Activated naive CD4-positive, alpha-beta T cell treated with anti-CD3 and anti-CD28 coated beads, Interleukin-2, amount 50 U/mL, for 72 hours (primary cell): ENCODE results near the gene SMG6. TPM values are rescaled to one million over a fixed set of nuclear protein-coding genes. Genes with fewer than 3 reads are reported as not detected.
"Not testable (repeated sequence)": the region's sequence is repeated elsewhere in the genome, so short reads cannot be mapped to it uniquely, and the experiment has no call there.

Experiments used
- ATAC-seq, 2 donors: fragments of 150-1000 bp; cut with Tn5 transposase; 2 replicates each; pipeline ENCODE4 v1.10.0; 2021; ENCODE audit warnings: mild to moderate bottlenecking in 2 of 2, moderate library complexity in 2 of 2
- DNase-seq, 2 donors: peaks; one replicate each; pipeline ENCODE4 v3.0.0; 2021 to 2022; ENCODE audit warnings: low spot score in 2 of 2
- H3K27ac Mint-ChIP-seq, 2 donors: one replicate each; pipeline ENCODE4 v1.8.0; 2022; ENCODE audit warnings: mild to moderate bottlenecking in 2 of 2, mixed read lengths in 2 of 2
- H3K36me3 Mint-ChIP-seq, 2 donors: one replicate each; pipeline ENCODE4 v1.8.0; 2022; ENCODE audit warnings: mixed read lengths in 2 of 2
- H3K9me3 Mint-ChIP-seq, 2 donors: one replicate each; pipeline ENCODE4 v1.8.0; 2022; ENCODE audit warnings: mixed read lengths in 2 of 2
- total RNA-seq, 2 donors: library from RNA; stranded (reverse); gene quantifications; one replicate each; pipeline ENCODE4 v1.2.3, GENCODE V29; 2022

Gene SMG6
- total RNA-seq, 2 donors from 2014 or later, result 40.1 to 45.2 TPM

DNA sequence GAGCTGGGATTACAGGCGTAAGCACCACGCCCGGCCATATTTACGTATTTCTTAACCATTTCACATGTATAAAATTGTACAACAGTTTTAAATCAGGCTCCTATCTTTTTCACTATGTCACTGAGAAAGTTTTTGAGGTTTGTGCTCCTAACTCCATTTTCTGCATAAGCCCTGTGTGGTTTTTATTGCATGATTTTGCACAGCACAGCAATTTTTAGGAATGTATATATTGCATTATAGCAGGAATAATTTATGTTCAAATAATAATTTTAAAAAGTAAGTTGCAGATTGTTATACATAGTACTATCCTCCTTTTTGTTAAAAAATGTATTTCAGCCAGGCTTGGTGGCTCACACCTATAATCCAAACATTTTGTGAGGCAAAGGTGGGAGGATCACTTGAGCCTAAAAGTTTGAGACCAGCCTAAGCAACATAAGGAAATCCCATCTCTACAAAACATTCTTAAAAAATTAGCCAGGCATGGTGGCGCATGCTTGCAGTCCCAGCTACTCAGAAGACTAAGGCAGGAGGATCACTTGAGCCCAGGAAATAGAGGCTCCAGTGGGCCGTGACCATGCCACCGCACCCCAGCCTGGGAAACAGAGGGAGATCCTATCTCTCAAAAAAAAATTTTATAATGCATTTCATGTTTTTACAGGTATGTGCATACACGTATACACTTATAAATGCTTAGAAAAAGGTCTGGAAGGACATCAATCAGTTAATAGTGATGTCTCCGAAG lies 26.0 kb downstream of the SMG6 start:
- Mint-ChIP-seq H3K36me3 (peaks cover 34 to 39% of the 10 kb centered on the region in 2 donors), H3K9me3 (no peaks in the 10 kb centered on the region), H3K27ac (no peak overlapping the region)
- no peak for DNase-seq
- no peak for ATAC-seq

DNA sequence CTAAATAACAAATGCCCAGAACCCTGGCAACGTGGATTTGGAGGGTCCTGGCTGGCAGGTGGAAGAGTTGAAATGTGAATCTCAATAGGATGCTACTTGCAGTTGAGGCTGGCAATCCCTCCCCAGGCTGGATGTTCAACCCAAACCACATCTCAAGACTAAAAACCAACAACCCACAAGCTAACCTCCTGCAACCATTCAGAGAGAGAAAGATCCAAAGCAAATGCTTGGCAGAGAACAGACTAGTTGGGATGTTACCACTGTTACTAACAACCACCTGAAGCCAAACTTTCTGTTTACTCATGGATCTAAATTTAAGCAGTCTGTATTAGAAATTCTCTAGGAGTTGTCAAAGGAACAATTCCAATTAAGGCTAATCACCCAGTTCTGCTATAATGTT lies 27.9 kb downstream of the SMG6 start:
- peak overlapping the region in 1 of 2 donors; percentile 78 for H3K27ac Mint-ChIP-seq
- no peaks in the 10 kb centered on the region for H3K9me3 Mint-ChIP-seq
- peak; percentile 15 to 18 for ATAC-seq
- DNase-seq, result no peak
- peaks cover 32 to 33% of the 10 kb centered on the region in 2 donors for H3K36me3 Mint-ChIP-seq

DNA sequence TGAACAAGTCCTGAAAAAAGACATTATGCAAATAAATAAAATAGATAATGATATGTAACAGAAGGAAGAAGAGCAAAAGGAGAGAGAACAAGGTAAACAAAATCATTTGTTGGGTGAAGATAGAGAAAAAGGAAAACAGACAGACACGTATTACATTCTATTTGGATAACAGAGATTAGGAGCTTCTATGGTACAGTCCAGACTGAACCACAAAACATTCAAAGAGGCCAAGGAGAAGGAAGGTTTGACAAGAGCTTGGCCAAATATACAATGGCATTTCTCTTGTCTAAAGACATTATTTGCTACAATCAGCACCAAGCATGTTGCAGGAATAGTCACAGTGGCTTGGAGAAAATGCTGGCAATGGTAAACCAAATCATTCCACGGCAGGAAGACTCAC lies 29.2 kb downstream of the SMG6 start:
- DNase-seq, result no peak
- no peaks in the 10 kb centered on the region for H3K9me3 Mint-ChIP-seq
- H3K36me3 Mint-ChIP-seq, result peaks cover 31 to 38% of the 10 kb centered on the region in 2 donors
- H3K27ac Mint-ChIP-seq, result no peak overlapping the region
- ATAC-seq, result no peak

DNA sequence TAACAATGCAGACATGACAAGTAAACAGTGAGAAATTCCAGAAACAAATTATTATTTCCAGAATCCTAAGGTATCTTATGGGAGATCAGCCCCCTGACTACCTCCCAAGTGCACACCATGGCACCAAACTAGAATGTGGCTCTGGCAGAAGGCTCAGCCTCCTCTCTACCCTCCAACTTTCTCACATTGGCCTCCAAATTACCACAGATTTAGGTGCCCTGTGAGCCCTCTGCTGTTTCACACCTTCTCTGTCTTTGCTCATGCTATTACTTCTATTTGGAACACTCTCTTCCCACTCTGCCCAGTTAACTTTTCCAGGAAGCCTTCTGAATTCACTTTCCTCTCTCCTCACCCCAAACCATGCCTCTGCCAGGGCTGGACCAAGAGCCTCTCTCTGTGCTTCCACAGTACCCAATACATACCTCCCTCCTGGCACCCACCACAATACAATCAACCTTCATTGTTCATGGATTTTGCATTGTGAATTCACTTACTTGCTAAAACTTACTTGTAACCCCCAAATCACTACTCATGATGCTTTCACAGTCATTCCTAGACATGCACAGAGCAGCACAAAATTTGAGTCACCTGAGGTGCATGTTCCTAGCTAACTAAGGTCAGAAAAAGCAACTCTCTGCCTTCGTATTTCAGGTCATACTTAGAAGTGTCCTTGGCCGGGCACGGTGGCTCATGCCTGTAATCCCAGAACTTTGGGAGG lies 31.4 kb downstream of the SMG6 start:
- ATAC-seq (peak; percentile 92 to 95), DNase-seq (no peak)
- peaks cover 24 to 38% of the 10 kb centered on the region in 2 donors for H3K36me3 Mint-ChIP-seq
- peak overlapping the region; percentile 88 to 95 for H3K27ac Mint-ChIP-seq
- H3K9me3 Mint-ChIP-seq, result no peaks in the 10 kb centered on the region

DNA sequence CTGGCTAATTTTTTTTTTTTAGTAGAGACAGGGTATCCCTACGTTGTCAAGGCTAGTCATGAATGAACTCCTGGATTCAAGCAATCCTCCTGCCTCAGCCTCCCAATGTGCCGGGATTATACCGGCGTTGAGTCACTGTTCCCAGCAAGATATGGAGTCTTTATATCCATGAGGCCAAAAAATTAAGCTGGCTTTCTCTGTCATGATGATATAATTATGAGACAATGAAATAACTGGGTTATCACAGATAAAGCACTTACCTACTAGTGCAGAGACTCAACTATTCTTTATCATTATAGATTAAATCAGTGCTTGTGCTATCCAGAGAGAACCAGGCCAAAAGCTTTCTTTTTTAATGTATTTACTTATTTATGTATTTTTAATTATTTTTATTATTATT lies 36.2 kb downstream of the SMG6 start:
- DNase-seq (no peak), ATAC-seq (no peak)
- Mint-ChIP-seq H3K36me3 (peaks cover 21 to 42% of the 10 kb centered on the region in 2 donors), H3K27ac (peak overlapping the region; percentile 95 to 100), H3K9me3 (no peaks in the 10 kb centered on the region)

DNA sequence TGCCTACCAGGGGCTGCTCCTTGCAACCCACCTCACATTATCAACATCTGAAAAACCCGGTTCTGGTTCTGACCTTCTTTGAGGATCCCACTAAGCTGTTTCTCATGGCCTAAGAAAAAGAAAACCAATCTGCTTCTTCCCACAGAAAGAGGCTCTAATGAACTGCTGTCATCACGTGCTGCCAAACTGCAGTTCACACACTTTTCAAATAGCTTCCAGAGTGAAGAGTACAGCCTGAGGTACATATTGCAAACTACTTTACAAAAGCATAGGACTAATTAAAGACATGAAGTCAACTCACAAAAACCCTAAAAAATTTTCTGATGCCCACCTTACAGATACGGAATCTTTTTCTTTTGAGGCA lies 36.7 kb downstream of the SMG6 start:
- Mint-ChIP-seq H3K9me3 (no peaks in the 10 kb centered on the region), H3K36me3 (peaks cover 19 to 37% of the 10 kb centered on the region in 2 donors), H3K27ac (peak overlapping the region; percentile 95 to 100)
- ATAC-seq (no peak), DNase-seq (no peak)

DNA sequence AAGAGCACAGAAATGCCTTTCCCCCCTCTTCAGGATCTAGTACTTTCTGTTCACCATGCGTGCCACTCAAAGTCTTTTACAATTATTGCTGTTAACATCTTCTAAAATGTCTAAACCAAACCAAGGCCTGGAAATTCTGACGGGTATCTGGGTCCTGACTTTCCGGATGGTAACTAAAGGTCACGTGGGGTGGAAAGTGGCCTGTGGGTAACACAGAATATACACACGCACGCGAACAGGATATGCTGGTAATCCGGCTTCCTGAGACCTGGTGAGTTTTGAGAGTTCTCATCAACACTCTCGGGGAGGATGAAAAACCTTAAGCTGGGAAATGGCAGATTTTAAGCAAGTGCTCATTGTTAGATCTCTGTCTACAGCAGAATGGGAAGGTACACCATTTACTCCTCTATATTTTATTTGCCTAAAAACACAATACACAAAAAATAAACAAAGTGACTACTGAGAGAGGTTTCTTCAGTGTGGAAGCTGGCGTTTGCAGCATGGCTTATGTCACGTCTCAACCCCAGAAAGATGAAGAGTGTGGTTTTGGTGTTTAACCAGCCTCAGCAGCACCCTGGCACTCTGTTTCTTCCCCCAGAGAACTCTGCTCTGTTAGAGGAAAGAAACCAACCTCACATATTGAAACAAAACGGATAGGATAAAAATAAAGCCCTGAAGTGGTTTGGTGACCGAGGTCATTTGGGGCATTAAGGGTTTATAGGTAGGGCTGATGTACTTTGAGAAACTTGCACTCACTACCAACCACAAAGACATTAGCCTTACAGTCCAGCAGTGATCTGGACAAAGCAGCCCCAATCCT lies 37.3 kb downstream of the SMG6 start:
- Mint-ChIP-seq H3K36me3 (peaks cover 23 to 34% of the 10 kb centered on the region in 2 donors), H3K27ac (peak overlapping the region; percentile 95 to 100)

DNA sequence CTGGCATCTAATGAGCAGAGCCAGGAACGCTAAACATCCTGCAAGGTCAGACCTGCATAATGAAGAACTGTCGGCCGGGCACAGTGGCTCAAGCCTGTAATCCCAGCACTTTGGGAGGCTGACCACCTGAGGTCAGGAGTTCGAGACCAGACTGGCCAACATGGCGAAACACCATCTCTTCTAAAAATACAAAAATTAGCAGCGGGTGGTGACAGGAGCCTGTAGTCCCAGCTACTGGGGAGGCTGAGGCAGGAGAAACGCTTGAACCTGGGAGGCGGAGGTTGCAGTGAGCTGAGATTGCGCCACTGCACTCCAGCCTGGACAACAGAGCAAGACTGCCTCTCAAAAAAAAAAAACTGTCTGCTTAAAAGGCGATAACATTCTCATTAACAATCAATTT lies 38.4 kb downstream of the SMG6 start:
- peaks cover 19 to 26% of the 10 kb centered on the region in 2 donors for H3K36me3 Mint-ChIP-seq
- not testable (repeated sequence) for H3K9me3 Mint-ChIP-seq

More for the DNA sequence above, 37.3 kb downstream of the SMG6 start:
- ATAC-seq (peak; percentile 79 to 84), DNase-seq (peak; percentile 80 to 89)
- H3K9me3 Mint-ChIP-seq, result no peaks in the 10 kb centered on the region

DNA sequence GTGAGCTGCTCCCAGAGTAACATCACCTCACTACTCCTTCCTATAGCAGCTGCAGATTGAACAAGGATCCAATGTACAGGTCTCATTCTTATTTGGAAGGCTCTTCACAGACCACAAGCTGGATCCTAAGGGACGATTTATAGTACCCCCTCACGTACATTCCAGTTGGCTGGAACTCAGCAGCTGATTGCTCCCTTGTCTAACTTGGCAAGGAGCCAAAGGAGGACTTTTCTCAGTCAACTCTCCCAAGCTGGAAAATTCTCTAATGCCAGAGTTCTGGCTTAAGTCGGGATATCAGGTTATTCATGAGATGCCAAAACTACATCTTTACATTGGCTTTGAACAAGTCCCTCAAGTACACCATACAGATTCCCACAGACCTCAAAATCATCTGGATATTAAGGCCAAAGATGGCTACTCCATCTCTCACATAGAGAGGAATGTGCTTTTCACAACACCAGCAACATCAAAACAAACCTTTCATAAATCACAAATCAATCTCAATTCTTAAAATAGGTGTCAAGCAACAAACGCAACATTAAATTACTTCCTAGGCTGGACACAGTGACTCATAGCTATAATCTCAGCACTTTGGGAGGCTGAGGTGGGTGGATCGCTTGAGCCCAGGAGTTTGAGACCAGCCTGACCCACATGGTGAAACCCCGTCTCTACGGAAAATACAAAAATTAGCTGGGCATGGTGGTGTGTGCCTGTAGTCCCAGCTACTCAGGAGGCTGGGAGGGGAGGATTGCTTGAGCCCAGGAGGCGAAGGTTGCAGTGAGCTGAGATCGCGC lies 39.3 kb downstream of the SMG6 start:
- H3K9me3 Mint-ChIP-seq, result no peaks in the 10 kb centered on the region
- peak in 1 of 2 donors; percentile 68 for DNase-seq
- peak overlapping the region; percentile 95 to 100 for H3K27ac Mint-ChIP-seq
- peaks cover 18 to 19% of the 10 kb centered on the region in 2 donors for H3K36me3 Mint-ChIP-seq
- ATAC-seq, result no peak

More for the DNA sequence above, 38.4 kb downstream of the SMG6 start:
- DNase-seq, ATAC-seq: not testable (repeated sequence)
- H3K27ac Mint-ChIP-seq, result peak overlapping the region; percentile 95 to 100

DNA sequence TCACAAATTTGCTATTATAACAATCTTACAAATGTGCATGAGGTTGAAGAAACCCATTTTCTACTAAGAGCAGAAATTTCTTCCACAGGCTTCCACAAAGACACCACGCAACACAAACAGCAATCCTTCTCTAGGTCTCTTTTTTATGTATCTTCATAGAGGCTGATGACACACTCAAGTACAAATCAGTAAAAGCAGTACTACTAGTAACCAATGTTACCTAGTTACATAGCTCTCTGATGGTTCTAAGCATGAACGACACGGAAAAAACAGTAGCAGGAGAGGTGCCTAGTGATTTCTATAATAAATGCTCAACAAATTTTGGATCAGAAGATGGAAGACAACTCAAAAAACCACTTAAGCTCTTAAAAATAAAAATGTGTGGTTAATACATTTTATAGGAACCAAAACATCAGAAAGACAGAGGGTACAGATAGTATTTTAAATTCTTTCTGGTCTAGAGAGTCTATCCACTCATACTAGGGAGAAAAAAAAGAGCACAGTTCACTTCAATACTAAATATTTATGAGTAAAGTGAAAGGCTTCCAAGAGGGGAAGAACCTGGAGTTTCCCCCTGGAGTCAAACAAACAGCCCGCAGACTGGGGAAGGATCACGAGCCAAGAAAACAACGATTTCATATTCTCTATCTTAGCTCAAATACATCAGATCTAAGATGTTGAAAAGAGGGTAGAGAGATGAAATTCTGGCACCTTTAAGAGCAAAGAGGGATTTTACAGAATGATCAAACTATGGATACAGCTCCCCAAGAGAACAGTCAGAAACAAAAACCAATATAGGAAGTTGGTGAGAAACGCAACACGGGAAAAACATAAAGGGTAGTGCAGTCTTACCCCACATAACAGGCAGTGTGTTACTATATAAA lies 40.2 kb downstream of the SMG6 start:
- no peak for DNase-seq
- Mint-ChIP-seq H3K27ac (peak overlapping the region; percentile 95 to 100), H3K9me3 (no peaks in the 10 kb centered on the region), H3K36me3 (peaks cover 19 to 23% of the 10 kb centered on the region in 2 donors)
- peak; percentile 26 to 59 for ATAC-seq

DNA sequence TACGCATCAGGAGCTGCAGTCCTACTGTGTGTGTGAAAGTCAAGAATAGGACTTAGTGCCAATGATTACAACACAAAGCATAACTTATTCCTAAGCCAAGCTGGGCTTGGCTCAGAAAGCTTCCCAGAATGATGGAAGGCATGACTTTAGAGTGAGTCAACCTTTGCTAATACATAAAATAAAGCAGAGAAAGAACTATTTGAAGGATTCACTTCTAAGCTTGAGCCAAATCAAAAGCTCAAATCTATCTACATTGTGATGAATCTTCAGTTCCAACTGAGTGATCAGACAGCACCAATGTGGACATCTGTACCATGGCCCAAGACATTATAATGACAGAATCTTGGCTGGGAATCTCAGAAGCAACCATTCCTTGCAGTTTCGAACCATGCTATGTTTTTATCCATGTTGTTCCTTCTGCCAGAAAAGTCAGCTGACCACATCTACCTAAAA lies 41.4 kb downstream of the SMG6 start:
- DNase-seq, result no peak
- no peak for ATAC-seq
- Mint-ChIP-seq H3K9me3 (no peaks in the 10 kb centered on the region), H3K36me3 (peaks cover 23% of the 10 kb centered on the region in 2 donors), H3K27ac (peak overlapping the region; percentile 95 to 100)

DNA sequence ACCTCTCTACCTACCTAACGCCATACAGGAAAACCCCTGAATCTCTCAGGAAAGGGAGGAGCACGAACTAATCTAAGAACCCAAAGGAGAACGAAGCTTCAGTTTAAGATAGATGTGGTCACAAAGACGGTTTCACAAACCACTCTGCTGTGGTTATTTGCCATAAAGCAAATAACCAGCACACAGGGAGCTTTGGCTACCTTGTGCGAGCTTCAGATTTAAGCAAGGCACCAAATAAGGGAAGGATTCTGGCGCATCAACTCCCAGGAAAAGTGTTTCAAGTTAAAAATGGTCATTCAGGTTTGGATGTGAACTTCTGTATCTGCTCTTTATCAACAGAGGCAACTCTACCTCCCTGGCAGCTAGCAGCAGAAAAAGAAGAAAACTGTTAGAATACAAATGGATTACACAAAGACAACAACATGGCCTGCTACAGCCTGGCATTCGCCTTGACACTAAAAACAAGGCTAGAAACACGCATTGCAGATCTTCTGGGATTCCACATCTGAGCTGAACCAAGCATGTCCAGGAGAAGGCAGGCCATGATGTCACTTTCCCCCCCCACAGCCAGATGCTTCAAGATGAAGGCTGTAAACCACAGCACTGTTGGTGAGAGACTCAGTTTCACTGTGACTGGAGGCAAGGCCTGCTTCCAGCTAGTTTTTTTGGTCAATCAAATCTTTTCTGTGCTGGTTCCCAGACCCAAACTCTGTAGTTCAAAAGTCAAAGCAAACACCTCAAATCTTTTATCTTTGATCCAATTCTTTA lies 43.6 kb downstream of the SMG6 start:
- Mint-ChIP-seq H3K9me3 (peaks cover 0 to 6% of the 10 kb centered on the region in 2 donors), H3K36me3 (peaks cover 23 to 33% of the 10 kb centered on the region in 2 donors), H3K27ac (peak overlapping the region; percentile 95 to 100)
- ATAC-seq (peak; percentile 81 to 82), DNase-seq (peak; percentile 75 to 79)

DNA sequence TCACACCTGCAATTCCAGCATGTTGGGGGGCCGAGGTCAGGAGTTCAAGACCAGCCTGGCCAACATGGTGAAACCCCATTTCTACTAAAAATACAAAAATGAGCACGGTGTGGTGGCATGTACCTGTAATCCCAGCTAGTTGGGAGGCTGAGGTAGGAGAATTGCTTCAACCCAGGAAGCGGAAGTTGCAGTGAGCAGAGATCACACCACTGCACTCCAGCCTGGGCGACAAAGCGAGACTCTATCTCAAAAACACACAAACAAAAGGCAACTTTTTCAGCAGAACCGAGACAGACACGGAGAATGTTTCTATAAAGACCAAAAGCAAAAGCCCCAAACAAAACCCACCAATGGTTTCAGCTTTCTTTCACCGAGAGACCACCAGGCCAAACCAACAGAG lies 44.8 kb downstream of the SMG6 start:
- ATAC-seq, result not testable (repeated sequence)
- H3K36me3 Mint-ChIP-seq, result peaks cover 23 to 32% of the 10 kb centered on the region in 2 donors

DNA sequence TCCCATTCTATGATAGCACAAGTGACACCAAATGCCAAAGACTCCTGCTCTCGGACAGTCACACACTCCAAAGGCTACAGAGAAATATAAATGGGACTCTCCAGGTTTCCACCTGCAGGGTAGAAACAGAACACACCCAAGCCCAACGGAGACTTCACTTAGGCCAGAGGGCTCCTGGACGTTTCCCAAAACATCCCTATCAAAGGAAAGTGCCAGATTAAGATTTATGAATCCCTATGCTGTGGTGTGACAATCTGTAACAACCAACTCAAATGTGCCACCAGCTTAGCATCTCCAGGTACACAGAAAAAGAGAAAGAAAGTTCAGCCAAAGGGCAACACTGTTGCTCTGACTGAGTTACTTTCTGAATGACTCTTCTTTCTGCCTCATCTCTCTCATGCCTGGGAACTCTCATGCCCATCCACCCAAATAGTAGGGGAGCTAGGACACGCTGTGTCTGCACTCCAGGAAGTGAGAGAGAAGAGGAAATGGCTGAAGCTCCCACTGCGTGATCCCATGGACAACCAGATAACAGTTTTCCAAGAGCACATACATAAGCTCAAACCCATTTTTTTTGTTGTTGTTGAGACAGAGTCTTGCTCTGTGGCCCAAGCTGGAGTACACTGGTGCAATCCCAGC lies 49.7 kb downstream of the SMG6 start:
- peaks cover 0 to 6% of the 10 kb centered on the region in 2 donors for H3K9me3 Mint-ChIP-seq
- H3K27ac Mint-ChIP-seq, result peak overlapping the region; percentile 56 to 90
- peak; percentile 42 to 65 for DNase-seq
- peak; percentile 96 to 98 for ATAC-seq
- H3K36me3 Mint-ChIP-seq, result peaks cover 32 to 70% of the 10 kb centered on the region in 2 donors

More for the DNA sequence above, 44.8 kb downstream of the SMG6 start:
- peak overlapping the region; percentile 95 to 100 for H3K27ac Mint-ChIP-seq
- not testable (repeated sequence) for DNase-seq, H3K9me3 Mint-ChIP-seq
